ENCODE results near the gene NT5DC4. TPM values are rescaled to one million over a fixed set of nuclear protein-coding genes. Genes with fewer than 3 reads are reported as not detected.

Gene NT5DC4
- total RNA-seq, 1 donor from 2014 or later = not detected

DNA sequence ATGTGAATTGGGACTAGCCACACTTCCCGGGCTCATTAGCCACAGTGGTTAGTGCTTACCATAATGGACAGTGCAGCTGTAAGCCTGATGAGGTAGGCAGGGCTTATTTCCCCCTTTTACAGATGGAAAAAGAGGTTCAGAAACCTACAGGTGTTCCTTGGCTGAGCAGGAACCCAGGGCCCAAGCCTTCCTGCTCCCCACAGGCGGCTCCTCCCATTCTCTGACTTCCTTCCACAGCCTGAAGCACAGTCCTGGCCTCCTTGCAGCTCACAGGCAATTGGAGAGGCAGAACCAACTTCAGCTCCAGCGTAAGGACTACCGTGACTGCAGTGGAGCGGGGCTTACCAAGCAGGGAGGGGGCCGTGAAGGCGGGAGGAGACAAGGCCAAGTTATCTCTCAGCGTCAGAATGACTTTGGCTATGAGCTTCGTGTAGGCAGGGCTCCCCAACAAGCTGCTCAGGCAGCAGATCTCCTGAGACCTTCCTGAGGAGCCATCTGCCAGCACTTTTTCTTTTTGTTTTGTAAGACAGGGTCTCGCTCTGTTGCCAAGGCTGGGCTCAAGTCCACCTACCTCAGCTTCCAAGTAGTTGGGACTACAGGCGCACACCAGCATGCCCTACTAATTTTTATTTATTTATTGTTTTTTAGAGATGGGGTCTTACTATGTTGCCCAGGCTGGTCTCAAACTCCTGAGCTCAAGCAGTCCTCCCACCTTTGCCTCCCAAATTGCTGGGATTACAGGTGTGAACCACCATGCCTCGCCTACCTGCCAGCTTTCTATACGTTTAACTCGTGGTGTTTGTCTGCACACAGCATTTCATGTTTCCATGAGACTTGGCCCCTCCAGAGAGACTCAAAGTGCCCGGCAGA, 34.2 kb upstream of the NT5DC4 start:
- Mint-ChIP-seq H3K4me3 (ENCODE audit: unreplicated experiment) (no peak overlapping the region), H3K36me3 (ENCODE audit: low read depth, unreplicated experiment) (no peaks in the 10 kb centered on the region), H3K27ac (ENCODE audit: unreplicated experiment) (peak overlapping the region; percentile 70), H3K27me3 (ENCODE audit: unreplicated experiment) (peaks cover 5% of the 10 kb centered on the region), H3K4me1 (ENCODE audit: unreplicated experiment) (peaks cover 46% of the 10 kb centered on the region), H3K9me3 (ENCODE audit: unreplicated experiment) (no peaks in the 10 kb centered on the region)
- TF ChIP-seq CTCF (IDR thresholded peaks at IDR 0.05; ENCODE audit: unreplicated experiment) = no peak
- no peak for DNase-seq (ENCODE audit: low spot score)

DNA sequence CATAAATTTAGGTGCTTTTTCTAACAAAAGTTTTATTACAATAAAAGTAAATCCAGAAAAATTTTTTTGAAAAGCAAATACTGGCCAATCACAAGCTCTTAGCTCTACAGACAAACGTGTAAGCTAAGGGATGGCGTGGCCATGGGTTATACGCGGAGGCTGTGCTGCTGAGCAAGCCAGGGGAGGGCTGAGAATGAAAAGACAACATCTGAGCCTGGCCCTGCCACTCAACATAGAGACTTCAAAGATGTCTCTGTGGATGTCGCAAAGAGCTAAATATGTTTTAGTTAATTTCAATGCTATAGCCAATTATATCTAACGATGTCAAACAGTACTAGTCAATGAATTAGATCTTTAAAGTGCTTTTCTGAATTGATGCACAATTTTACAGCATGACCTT, 33.3 kb upstream of the NT5DC4 start:
- Mint-ChIP-seq H3K9me3 (ENCODE audit: unreplicated experiment) (no peaks in the 10 kb centered on the region), H3K27ac (ENCODE audit: unreplicated experiment) (no peak overlapping the region), H3K4me3 (ENCODE audit: unreplicated experiment) (no peak overlapping the region), H3K4me1 (ENCODE audit: unreplicated experiment) (peaks cover 46% of the 10 kb centered on the region), H3K27me3 (ENCODE audit: unreplicated experiment) (peaks cover 5% of the 10 kb centered on the region), H3K36me3 (ENCODE audit: low read depth, unreplicated experiment) (no peaks in the 10 kb centered on the region)
- TF ChIP-seq CTCF (IDR thresholded peaks at IDR 0.05; ENCODE audit: unreplicated experiment) = no peak
- no peak for DNase-seq (ENCODE audit: low spot score)

- Mint-ChIP-seq H3K4me3 (ENCODE audit: unreplicated experiment) (no peak overlapping the region), H3K27me3 (ENCODE audit: unreplicated experiment) (peaks cover 7% of the 10 kb centered on the region), H3K36me3 (ENCODE audit: low read depth, unreplicated experiment) (no peaks in the 10 kb centered on the region), H3K27ac (ENCODE audit: unreplicated experiment) (no peak overlapping the region), H3K9me3 (ENCODE audit: unreplicated experiment) (no peaks in the 10 kb centered on the region), H3K4me1 (ENCODE audit: unreplicated experiment) (peaks cover 49% of the 10 kb centered on the region)
- TF ChIP-seq CTCF (IDR thresholded peaks at IDR 0.05; ENCODE audit: unreplicated experiment) = no peak
- no peak for DNase-seq (ENCODE audit: low spot score)
Measured at GRCh38 chr2:112688086-112688880, 32.5 kb upstream of the NT5DC4 start.

DNA sequence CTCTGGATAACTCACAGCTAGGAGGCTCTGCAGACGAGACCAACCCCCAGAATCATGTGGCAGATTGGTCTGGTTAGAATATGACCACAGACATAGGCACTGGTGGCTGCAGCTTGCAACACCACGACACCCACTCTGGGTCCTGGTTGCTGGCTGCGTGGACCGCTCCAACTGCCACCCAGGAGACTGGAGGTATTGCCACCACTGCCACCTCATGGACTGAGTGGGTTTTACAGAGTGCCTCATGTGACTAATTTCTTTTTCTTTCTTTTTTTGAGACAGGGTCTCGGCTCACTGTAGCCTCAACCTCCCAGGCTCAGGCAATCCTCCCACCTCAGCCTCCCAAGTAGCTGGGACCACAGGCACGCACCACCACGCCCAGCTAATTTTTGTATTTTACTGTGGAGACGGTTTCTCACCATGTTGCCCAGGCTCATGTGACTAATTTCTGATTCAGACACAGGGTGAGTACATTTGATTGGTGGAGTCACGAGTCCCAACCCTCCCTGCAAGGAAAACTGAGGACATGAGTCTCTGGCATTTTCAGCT, 29.9 kb upstream of the NT5DC4 start:
- peak overlapping the region; percentile 64 for H3K27ac Mint-ChIP-seq (ENCODE audit: unreplicated experiment)
- TF ChIP-seq CTCF (IDR thresholded peaks at IDR 0.05; ENCODE audit: unreplicated experiment) = peak; percentile 55
- H3K4me1 Mint-ChIP-seq (ENCODE audit: unreplicated experiment) = peaks cover 32% of the 10 kb centered on the region
- no peaks in the 10 kb centered on the region for H3K9me3 Mint-ChIP-seq (ENCODE audit: unreplicated experiment)
- H3K36me3 Mint-ChIP-seq (ENCODE audit: low read depth, unreplicated experiment) = no peaks in the 10 kb centered on the region
- H3K27me3 Mint-ChIP-seq (ENCODE audit: unreplicated experiment) = peaks cover 2% of the 10 kb centered on the region
- peak; percentile 63 for DNase-seq (ENCODE audit: low spot score)
- H3K4me3 Mint-ChIP-seq (ENCODE audit: unreplicated experiment) = no peak overlapping the region
